ENCODE data around the gene BLVRA.
A peak's percentile ranks its signal among the peaks of the same experiment; 100 is the strongest.

The BLVRA gene

DNA sequence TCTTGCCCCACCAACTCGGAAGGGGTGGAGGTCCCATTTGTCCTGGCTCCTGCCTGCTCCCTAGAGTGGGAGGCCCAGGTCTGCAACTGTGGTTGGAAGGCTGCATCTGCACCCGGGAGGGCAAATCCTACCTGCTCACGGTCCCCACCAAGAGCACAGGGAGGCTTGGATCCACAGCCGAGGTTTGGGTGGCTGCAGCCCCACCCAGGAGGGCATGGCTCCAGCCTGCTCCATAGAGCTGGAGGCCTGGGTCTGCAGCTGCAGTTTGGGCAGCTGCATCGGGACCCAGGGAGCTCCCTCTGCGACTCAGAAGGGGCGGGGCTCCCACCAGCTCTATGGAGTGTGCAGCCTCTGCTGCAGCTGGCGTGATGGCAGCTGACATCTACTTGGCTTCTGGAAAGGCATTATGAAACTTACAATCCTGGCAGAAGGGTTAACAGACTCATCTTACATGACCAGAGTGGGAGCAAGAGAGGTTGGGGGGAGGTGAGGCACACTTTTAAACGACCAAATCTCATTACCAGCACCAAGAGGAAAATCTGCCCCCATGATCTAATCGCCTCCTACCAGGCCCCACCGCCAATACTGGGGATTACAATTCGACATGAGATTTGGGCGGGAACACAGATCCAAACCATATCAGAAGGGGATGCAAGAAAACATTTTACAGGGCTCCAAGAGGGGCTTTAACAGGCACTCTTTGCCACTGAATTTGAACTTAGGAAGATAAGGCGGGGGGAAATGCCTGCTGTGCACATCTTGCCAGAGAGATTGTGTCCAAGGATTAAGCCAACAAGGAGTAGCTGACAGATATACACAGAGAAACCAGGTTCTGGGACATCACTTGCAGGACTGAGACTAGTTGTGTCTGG, 8.2 kb upstream of the BLVRA start:
- no peak for DNase-seq (ENCODE audit: extremely low read depth, low read depth)

DNA sequence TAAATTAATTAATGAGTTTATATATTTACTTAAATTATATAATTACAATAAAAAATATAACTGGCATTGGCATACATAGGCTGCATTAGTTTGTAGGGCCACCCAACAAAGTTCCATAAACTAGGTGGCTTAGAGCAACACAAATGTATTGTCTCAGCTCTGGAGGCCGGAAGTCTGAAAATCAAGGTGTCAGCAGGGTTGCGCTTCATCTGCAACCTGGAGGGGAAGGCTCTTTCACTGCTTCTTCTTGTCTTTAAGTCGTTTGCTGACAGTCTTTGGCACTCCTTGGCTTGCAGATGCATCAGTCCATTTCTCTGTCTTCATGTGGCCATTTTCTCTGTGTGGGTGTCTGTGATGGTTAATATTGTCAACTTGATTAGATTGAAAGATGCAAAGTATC, 6.1 kb upstream of the BLVRA start:
- TF ChIP-seq, protein P1, sequence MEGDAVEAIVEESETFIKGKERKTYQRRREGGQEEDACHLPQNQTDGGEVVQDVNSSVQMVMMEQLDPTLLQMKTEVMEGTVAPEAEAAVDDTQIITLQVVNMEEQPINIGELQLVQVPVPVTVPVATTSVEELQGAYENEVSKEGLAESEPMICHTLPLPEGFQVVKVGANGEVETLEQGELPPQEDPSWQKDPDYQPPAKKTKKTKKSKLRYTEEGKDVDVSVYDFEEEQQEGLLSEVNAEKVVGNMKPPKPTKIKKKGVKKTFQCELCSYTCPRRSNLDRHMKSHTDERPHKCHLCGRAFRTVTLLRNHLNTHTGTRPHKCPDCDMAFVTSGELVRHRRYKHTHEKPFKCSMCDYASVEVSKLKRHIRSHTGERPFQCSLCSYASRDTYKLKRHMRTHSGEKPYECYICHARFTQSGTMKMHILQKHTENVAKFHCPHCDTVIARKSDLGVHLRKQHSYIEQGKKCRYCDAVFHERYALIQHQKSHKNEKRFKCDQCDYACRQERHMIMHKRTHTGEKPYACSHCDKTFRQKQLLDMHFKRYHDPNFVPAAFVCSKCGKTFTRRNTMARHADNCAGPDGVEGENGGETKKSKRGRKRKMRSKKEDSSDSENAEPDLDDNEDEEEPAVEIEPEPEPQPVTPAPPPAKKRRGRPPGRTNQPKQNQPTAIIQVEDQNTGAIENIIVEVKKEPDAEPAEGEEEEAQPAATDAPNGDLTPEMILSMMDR (IDR thresholded peaks at IDR 0.05; ENCODE audit: low read depth, low read length, missing control alignments): no peak
- no peak for DNase-seq (ENCODE audit: extremely low read depth, low read depth)
- H3K4me3 ChIP-seq (replicated peaks; ENCODE audit: low read depth, low read length): no peak overlapping the region

More for the DNA sequence above, 8.2 kb upstream of the BLVRA start:
- H3K4me3 ChIP-seq (replicated peaks; ENCODE audit: low read depth, low read length): no peak overlapping the region
- TF ChIP-seq, protein P1 (IDR thresholded peaks at IDR 0.05; ENCODE audit: low read depth, low read length, missing control alignments): no peak

DNA sequence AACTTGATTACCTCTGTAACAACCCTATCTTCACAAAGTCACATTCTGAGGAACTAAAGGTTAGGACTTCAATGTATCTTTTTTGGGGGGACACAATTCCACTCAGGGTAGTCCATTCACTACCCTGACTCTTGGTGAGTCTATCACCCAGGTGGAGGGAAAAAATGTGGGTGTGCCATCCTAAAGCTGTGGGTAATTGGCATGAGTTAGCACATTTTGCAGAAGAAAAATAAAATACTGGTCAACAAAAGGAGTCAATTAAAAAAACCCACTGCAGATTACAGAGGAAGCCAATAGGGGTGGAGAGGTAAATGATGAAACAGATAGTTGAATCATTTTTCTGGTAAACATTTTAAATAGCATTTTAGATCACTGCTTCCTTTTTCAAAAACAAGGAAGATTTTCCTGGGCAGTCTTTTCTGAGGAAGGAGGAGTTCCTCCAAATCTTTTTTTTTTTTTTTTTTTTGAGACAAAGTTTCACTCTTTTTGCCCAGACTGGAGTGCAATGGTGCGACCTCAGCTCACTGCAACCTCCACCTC, 5.1 kb upstream of the BLVRA start:
- H3K4me3 ChIP-seq (replicated peaks; ENCODE audit: low read depth, low read length): no peak overlapping the region
- TF ChIP-seq, protein P1 (IDR thresholded peaks at IDR 0.05; ENCODE audit: low read depth, low read length, missing control alignments): no peak
- no peak for DNase-seq (ENCODE audit: extremely low read depth, low read depth)

DNA sequence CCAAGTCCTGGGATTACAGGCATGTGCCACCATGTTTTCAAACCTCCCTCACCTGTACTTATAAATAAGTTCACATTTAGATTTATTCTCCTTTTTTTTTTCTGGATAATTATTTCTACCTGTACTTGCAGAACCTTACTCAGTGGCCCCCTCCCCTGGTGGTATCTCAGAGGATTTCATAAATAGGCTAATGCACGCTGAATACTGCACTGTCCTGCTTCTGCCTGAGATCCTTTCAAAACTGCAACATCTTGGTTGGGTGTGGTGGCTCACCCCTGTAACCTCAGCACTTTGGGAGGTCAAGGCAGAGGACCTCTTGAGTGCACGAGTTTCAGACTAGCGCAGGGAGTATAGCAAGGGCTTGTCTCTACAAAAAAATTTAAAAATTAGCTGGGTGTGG, 4.6 kb upstream of the BLVRA start:
- no peak overlapping the region for H3K4me3 ChIP-seq (replicated peaks; ENCODE audit: low read depth, low read length)
- no peak for DNase-seq (ENCODE audit: extremely low read depth, low read depth)
- TF ChIP-seq, protein P1 (IDR thresholded peaks at IDR 0.05; ENCODE audit: low read depth, low read length, missing control alignments): no peak

DNA sequence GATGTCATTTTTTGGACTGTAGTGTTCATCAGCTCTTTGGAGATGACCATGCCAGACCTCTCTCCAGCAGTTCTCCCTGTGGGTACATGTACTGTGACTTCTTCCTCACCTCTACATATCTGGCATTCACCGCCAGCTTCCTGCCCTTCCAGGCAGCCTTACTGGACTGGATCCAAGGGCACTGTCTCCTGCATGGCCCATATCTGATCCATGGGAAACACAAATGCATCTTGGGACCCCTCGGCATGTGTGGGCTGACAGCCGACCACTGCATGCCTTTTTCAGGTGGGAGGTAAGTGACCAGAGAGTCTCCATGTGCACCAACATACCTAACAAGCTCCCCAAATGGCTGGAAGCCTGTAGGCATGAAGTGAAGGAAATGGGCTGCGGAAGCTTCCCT, 3.9 kb upstream of the BLVRA start:
- TF ChIP-seq, protein P1 (IDR thresholded peaks at IDR 0.05; ENCODE audit: low read depth, low read length, missing control alignments): no peak
- no peak for DNase-seq (ENCODE audit: extremely low read depth, low read depth)
- no peak overlapping the region for H3K4me3 ChIP-seq (replicated peaks; ENCODE audit: low read depth, low read length)

DNA sequence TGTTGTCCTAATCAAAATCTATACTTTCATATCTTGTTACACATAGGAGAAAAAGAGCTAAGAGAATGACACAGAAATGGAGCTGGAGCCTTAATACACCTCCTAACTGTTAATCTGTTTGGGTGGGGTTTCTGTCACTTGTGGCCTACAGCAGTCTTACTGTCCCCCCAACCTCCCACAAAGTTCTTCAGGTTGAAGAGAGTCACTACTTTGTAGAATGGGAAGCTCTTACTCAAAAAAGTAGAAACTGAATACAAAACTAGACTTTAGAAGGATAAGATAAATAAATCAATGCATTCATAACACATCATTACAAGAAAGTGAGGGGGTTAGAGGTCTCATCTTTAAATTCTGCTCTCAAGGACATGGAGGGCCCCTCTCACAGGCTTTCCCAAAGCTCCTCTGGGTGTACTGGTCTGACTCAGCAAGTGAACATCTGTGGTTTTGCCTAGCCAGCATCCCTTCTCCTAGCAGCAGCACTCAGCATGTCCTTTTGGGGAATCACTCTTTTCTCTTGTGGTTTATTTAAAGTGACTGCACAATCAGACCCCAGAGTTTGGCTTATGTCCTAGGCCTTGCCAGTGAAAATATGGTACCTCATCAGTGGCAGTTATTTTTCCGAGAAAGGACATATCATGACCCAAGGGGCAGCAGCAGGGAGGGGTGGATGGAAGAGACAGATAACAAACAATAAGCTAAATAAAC, 2.0 kb upstream of the BLVRA start:
- TF ChIP-seq, protein P1 (IDR thresholded peaks at IDR 0.05; ENCODE audit: low read depth, low read length, missing control alignments): no peak
- DNase-seq (ENCODE audit: extremely low read depth, low read depth): peak; percentile 56
- no peak overlapping the region for H3K4me3 ChIP-seq (replicated peaks; ENCODE audit: low read depth, low read length)
